HG03439 (cell line): ENCODE results near the gene TAPT1.

Experiments used
- ATAC-seq: cut with Tn5 transposase; IDR thresholded peaks from one replicate; pipeline ENCODE4 v1.9.1; 2021; ENCODE audit warnings: mild to moderate bottlenecking, moderate library complexity; ENCODE audit not compliant: unreplicated experiment

TAPT1 gene

DNA sequence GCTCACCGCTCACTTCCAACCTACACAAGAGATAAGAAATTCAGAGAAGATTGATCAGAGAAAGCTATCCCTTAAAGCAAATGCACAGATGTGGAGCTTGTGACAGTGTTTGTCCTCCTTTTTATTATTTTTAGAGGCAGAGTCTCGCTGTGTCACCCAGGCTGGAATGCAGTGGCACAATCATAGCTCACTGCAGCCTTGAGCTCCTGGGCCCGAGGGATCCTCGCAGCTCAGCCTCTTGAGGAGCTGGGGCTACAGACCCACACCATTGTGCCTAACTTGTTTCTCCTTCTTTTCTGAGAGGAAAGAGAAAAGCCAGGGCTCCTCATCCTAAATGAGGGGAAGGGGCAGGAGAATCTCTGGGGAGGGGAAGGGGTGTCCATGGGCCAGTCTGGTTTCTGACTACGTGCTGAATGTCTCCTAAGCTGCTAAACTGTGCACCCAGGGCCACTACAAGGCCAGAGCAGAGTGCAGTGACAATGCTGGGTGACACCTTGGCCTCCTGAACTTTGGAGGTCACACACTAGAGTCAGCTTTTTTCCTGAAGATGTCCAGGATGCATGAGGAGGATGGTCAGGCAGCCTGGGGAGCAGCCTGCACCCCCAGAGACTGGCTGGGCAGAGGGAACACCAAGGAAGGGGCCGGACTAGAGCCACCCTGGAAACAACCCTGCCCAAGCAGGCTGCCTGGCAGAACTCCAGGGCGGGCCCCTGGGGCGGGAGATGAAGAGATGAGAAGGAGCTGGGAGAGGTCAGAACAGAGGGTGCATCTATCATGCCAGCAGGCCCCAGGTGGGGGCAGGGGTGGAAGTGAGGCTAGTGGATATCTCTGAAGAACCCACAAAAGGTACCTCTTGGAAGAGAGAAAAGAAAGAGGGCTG, 87.0 kb downstream of the TAPT1 start:
- ATAC-seq: no peak

DNA sequence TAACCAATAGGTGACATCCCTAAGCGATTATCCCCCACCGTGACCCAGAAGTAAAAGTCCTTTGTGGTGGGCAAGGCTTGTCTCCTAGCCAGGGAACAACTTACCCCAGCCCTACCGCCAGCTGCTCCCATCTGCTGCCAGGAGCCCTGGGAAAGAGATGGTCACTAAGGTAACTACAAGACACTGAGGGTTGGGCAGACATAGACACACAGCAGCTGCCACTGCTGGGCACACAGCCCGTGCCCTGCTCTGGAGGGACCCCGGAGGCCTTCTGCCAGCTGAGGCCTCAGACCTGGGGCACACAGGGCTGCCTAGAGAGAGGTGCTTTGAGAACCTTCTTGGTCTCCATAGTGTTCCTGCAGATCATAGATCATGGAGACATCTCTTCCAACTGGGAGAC, 89.4 kb downstream of the TAPT1 start:
- ATAC-seq: no peak

DNA sequence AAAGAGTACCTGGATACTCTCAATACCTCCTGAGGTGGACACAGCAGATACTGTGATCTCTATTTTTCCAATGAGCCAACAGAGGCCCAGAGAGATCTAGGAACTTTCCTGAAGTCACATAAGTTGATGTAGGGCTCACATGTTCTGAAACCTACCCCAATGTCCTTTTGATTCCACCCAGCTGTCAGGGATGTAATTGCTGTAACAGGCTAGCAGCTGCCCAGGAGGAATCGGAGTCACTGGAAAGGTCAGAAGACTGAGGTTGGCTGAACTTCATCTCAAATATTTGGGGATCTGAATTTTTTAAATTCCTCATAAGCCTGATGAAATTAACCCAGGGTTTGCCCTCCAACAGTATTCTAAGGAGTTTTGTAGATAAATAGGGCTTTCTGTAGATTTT, 90.0 kb downstream of the TAPT1 start:
- ATAC-seq: no peak

DNA sequence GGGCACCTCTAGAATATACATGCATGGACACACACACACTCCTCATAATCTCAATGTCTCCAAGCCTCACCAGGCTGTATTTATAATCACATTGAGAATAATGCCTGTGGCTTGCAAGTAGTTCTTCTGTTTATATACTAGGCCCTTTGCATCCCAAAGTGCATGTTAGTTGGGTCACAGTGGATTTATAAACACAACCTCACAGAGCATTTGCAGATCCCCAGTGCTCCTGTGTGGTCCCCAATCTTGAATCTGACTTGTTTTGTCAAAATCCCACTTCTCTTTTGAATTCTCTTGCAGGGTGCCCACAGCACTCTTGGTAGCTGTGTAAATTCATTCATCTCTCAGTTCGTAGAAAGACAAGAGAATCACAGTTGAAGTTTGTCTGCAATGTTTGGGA, 92.9 kb downstream of the TAPT1 start:
- no peak for ATAC-seq

DNA sequence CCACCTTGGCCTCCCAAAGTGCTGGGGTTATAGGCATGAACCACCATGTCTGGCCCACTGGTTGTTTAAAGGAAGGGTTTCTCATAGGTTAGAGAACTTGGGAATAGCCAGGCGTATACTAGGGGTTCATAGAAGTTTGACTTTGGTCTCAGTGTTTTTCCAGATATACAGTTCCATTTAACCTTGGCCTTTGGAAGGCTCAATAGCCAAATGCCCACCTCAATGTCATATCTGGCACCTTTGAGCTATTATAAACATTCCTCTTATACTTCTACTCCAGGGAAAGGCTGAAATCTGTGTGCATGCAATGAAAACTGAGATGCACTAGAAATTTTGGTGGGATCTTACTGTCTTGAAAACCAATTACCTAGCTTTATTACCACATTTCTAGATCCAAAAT, 95.0 kb downstream of the TAPT1 start:
- no peak for ATAC-seq

DNA sequence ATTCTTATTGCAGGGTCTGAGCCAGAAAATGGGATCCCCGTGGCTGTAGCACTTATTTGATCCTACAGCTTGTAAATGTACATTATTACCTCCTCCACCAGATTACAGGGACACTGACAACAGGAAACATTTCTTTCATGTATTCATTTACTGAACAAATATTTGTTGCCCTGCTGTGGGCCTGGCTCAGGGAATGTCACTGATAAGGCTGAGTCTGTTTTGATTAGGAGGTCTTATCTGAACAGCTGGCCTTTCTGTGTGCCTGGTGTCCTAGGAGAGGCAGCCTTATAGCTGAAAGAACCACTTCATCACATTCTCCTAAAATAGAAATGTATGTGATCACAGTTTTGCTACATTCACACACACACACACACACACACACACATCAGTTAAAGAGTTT, 96.9 kb downstream of the TAPT1 start:
- no peak for ATAC-seq

DNA sequence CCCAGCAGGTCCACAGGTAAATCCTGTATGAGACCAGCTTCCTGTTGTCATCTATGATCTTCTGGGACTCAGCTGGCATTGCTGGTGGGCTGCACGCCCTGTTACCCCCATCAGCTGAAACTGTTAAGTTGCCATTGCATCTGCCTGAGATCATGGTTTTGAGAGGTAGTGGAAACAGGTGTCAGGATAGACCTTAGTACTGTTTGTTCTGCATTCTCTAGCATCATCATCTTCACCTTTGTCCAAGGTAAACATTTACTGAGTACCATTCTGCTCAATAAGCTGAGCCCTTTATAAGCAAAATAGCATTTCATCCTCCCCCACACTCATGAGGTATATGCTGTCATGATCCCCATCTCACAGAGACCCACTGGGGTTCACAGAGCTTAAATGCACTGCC, 99.6 kb downstream of the TAPT1 start:
- no peak for ATAC-seq

DNA sequence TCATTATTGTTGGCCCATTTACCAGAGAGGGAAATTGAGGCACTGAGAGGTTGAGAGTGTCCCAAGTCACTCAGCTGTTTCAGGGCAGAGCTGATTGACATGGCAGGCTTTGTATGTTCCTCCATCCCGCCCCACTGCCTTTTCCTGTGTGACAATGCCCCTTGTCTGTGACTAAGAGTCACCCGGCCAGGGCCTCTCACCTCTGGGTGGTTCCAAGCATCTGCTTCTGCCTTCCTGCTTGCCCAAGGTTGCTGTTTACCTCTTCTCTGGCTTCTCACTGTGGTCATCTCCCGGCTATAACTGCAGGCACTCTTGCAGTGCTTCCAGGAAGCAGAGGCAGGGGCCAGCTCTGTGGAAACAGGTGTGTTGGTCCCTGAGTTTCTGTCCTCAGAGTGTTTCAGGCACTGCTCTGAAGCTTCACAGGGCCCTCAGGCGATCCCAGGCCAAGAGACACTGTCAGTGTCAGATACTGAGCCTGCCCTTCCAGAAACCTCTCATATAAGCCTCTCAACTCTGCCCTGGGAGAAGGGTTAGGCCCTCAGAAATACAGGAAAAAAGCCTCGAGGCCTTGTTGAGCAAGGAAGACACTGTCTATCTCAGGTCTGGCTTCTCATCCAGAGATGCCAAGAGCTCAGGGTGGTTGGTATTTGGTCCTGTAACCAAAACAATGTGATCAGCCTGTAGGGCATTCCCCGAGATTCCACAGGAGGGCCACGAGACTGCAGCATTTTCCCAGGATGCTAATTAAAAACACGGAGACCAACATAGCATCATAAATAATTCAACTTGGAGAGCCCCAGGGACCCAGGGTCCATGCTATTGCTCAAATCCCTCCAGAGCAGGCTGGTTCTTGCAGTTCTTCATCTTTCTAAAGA, 100.5 kb downstream of the TAPT1 start:
- ATAC-seq: no peak

DNA sequence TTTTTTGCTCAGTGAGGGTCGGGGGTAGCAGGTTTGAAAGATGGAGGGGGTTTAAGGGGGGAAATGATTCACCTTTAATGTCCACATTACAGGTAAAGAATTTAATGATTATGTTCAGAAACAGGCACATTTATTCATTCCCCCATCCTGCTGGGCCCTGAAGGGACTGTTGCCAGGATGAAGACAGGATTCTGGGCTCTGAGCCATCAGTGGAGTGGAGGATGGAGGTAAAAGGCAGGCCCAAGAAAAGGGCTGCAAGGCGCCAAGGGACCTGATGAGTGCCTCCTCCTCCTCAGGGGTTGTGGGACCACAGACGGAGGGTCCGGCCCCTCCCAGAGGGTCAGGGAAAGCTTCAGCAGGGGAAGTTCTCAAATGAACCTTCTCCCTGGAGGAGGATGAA, 102.0 kb downstream of the TAPT1 start:
- ATAC-seq: no peak

DNA sequence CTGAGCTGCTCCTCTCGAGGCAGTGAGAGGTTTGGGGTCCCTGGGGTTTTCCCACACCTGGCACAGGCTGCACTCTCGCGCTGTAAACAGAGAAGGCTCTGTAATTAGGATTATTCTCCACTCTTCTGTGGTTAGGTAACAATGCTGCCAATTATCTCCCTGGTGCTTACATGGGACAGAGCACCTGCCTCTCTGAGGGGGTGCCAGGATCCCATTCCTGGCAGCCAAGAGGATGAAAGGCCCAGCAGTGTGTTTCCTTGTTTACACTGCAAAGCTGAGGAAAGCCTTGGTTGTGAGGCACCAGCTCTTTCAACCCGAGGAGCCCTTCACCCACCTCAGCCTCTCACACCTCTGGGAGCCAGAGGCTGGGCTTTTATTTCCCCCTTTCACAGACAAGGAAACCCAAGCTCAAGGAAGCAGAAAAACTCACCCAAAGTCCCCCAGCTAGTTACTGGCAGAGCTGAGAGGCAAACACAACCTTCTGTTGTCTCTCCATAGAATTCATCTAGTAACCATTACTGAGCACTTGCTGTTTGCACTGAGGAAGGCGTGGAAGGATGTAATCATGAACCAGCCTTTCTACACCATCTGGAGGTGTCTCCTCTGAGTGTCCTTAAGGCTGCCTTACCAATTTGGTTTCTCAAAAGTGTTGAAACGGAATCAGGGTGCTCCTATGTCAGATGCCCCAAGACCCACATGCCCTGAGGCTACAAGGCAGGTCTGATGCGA, 102.8 kb downstream of the TAPT1 start:
- ATAC-seq: no peak

DNA sequence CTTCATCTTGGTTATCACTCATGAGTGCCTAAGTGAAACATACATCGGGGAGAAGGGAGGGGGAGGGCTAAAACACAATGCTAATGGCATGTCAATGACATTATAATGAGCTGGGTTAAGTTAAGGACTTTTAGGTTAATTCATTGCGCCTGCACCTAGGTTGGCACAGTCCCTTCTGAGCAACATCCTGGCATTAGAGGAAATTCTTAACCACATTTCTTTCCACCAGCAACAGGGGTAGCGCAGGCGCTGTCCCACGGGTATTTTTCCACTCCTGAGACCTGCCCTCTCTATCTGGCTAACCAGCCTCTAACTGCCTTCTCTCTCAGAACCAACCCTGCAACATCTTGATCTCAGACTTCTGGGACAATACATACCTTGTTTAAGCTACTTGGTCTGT, 103.5 kb downstream of the TAPT1 start:
- ATAC-seq: no peak

DNA sequence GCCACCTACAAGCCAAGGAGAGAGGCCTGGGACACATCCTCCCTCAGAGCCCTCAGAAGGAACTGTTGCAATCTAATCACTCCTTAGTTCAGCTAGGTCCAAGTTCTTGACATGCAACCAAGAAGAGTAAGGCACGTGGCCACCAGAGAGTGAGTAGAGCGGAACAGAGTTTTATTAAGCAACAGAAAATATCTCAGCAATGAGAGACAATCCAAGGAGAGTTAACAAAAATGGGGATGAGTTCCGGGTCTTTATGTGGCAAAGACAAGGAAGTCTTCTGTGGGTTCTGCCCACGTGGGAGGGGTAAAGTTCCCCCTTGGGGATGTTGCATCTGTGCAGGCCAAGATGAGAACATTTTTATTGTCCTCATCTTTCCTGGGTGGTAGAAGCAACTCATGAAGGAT, 104.0 kb downstream of the TAPT1 start:
- ATAC-seq: no peak

DNA sequence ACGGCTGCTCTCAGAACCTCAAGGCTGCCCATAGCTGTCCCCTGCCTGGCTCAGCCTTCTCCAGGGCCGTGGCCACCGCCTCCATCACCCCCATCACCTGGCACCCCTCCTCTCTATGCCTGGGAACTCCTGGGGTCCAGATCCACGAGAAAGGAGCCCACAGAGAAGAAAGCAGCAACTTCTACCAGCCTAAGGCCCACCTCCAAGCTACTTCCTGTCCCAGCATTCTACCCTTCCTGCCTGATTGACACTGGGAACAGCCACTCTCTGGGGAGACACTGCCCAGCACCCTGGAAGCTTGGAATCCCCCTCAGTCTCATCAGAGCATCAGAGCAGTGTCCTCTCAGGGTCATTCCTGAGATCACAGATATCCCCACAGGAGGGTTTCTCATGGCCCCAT, 105.6 kb downstream of the TAPT1 start:
- ATAC-seq: no peak

DNA sequence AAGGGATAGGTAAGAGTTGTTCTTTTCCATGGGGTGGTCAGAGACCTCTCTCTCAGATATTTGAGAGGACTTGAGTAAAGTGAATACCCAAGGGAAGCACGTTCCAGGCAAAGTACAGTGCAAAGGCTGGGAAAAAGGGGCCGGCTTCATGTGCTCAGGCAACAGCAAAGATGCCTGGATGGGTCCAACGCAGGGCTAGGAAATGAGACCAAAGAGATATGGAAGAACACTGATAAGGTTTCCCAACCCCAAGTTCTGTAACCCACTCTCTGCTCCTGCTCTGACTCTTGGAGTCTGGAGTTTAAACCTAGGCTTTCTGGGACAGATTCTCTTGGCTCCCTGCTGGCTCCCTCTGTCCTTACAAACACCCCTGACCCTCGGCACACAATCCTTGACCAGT, 106.3 kb downstream of the TAPT1 start:
- ATAC-seq: no peak

DNA sequence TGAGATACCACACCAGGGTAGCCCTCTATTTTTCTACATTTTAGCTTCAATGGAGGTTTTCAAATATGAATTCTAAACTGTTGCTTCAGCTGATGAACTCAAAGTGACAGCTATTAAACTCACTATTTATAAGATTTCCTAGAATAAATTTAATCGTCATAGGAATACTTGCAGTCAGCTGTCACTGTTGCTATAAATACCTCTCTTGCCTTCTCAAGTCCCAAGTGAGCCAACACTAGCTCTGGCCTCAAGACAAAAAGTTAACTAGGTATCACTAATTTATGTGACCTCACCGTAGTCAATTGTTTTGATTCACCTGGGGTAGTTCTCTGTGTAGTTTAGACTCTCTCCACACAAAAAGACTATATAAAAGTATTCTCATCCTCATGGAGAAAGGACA, 108.2 kb downstream of the TAPT1 start:
- ATAC-seq: no peak

DNA sequence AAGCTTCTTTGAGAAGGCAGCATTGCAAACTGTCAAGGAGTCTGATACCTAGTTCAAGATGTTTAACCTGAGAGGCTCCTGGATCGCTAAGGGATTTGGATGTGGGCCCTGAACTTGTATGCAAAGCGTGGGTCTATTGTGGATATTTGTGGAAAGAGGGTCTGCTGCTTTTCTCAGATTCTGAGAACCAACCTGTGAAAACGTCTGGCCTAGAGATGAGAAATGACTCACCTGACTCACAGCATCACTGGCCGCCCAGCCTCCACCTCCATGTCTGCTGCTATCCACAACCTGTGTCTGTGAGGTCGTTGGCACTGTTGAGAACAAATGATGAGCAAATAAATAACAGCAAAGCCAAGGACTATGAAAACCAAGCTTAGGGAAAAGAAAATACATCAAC, 109.1 kb downstream of the TAPT1 start:
- ATAC-seq: no peak

DNA sequence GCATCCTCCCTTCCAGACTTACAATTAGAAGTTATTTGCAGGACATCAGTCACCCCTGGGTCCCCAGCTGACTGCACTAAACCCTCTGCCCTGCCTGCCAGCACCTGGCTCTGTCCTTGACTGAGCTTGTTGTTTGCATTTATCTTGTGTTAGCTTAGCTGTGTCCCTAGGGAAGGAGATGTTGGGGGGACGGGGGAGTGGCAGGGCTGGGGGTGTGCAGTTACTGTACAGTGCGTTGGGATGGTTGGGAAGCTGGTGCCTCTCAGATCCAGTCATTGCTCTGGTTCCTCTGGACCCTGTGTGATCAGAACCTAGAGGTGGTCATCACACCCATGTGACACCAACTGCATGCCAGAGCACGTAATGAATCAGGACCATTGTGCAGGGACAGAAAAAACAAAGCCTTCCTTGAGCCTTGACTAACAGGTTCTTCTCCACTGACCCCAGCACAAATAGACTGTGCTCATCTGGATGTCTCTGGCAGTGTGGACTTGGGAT, 109.7 kb downstream of the TAPT1 start:
- no peak for ATAC-seq

DNA sequence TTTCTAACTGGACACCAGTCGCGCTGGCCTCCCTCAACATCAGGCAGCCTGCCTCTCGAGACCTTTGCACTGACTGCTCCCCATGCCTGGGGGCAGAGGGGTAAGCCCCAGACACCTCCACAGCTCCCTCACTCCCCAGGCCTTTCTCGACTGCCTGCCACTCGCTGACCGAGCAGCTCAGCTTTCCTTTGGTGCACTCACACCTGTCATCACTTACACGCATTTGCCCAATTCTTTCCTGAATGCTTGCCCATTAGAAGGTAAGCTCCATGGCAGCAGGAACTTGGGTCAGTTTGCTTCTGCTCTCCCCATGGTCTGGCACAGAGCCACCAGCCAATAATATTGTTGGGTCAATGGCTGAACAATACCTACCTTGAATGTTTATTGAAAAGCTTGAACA, 110.3 kb downstream of the TAPT1 start:
- no peak for ATAC-seq

DNA sequence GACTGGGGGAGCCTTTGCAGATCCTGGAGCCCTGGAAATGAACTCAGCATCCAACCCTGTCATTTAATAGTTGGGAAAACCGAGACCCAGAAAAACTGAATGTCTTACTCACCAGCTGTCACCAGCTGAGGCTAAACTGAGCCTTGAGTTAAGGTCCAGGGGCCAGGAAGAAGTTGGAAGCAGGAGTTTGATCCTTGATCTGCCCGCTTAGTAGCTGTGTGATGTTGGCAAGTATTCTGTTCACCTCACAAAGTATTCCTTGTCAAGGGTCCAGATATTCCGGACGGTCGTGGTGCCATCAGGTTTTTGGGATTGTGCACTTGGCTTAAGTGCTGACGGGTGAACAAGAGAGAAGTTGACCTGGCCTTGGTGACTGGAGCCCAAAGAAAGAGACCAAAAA, 111.7 kb downstream of the TAPT1 start:
- no peak for ATAC-seq

DNA sequence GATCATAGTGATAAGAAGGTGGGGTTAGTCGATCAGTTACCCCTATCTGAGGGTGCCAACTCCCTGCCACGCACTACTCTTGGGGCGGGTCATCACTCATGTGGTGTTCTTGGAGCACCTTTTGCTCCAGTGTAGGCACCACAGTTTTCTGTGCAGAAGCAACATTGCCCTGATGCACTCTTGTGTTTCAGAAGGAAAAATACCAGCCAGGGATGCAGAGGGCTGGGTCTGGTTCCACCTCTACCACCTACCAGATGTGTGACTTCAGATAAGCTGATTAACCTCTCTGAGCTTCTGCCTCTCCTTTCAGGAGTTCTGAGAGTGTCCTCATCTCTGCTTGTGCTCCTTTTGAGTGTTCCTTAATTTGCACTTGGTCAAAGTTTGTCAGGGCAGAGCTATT, 112.5 kb downstream of the TAPT1 start:
- ATAC-seq: no peak

DNA sequence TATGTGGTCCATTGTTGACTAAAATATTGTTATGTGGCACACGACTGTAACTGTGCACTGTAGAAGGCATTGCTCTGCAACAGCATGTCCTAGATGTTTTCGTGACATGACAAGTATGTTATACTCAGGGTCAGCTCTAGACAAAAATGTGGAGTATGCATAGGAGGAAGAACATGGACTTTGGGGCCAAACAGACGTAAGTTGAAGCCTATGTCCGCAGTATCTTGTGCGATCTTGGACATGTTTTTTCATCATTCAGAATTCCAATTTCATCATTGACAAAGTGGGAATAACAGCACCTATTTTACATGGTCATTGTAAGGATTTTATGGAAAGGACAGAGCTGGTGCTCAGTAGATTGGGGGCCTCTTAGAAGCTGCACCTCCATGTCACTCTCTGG, 114.7 kb downstream of the TAPT1 start:
- no peak for ATAC-seq
